HG02884 (cell line): ENCODE data around the gene BASP1.

Experiments
- ATAC-seq: cut with Tn5 transposase; IDR thresholded peaks from one replicate; pipeline ENCODE4 v1.9.1; 2021; ENCODE audit warnings: mild to moderate bottlenecking, moderate library complexity; ENCODE audit not compliant: unreplicated experiment

BASP1 gene, protein sequence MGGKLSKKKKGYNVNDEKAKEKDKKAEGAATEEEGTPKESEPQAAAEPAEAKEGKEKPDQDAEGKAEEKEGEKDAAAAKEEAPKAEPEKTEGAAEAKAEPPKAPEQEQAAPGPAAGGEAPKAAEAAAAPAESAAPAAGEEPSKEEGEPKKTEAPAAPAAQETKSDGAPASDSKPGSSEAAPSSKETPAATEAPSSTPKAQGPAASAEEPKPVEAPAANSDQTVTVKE

DNA sequence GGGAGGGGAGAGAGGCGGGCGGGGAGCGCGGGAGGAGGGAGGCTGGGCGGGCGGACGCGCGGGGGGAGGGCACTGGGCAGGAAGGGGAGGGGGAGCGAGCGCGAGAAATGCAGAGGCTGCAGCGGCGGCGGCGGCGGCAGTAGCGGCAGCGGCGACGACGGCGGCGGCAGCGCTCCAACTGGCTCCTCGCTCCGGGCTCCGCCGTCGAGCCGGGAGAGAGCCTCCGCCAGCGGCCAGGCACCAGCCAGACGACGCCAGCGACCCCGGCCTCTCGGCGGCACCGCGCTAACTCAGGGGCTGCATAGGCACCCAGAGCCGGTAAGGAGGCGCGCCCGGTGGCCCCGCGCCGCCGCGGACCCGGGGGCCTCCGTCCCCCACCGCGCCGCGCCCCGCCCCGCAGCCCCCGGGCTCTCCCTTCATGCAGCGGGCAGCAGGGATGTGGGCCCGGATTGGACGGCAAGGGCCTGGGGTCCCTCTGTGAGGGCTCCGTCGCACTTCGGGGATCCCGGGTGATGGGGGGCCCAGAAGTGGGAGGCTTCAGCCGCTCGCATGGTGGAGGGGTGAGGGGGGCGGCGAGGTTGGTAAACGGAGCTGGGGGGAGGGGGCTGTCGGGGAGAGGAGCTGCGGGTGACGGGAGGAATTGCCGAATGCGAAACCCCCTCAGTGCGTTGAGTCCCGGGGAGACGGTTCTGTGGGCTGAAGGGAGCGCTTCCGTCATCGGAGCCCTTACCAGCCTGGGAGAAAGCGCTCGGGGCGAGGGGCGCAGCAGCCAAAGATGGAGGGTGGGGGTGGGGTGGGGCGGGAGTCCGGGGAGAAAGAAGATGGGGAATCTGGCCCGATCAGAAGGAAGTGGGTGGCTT lies at the start of gene BASP1:
BASP1 (plus strand) TSS at position 139 of the 860 bp plus-strand sequence. CDS start 57,586 bp downstream, outside the sequence.
- peak; percentile 26 for ATAC-seq

DNA sequence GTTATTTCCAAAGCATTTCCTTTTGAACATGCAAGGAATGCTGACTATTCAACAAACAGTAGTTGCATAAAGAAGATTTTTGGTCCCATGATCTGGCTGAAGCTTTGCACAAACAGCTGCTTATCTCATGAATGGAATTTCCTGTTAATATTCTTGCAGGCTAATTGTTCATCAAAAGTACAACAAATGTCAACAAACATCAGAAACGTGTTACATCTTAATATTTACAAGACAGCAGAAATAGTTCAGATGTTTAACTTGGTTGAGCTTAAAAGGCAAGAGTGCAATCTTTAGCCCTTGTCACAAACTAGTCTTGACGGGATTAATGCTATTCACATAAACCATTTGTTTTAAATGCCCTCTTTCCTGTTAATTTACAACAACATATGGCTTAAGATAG lies 47.9 kb upstream of the BASP1 start:
- ATAC-seq, result no peak

DNA sequence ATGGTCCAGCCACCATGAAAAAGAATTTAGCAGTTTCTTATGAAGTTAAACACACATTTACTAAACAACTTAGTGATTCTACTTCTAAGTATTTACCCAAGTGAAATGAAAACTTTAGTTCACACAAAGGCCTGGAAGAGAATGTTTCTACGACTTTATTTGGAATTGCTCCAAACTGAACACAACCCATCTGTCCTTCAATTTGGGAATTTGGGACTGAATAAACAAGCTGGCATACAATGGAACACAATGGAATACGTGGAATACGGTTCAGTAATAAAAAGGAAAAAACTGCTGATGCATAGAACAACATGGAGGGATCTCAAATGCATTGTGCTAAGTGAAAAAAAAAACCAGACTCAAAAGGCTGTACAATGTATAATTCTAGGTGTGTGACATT lies 44.6 kb upstream of the BASP1 start:
- ATAC-seq, result no peak

DNA sequence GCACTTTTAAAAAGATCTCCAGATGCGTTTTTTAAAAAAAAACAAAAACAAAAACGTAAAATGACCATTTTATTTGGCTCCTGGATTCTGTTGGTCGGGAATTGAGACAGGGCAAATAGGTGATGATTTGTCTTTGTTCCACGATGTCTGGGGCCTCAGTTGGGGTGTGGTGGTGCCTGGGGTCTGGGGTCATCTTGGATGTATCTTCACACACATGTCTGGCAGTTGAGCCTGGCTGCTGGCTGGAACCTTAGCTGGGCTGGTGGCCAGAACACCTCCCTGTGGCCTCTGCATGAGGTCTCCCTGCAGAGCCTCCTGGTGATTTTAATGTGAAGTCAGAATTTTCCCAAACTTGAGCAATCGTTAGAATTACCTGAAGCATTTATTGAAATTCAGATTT lies 42.5 kb upstream of the BASP1 start:
- no peak for ATAC-seq

DNA sequence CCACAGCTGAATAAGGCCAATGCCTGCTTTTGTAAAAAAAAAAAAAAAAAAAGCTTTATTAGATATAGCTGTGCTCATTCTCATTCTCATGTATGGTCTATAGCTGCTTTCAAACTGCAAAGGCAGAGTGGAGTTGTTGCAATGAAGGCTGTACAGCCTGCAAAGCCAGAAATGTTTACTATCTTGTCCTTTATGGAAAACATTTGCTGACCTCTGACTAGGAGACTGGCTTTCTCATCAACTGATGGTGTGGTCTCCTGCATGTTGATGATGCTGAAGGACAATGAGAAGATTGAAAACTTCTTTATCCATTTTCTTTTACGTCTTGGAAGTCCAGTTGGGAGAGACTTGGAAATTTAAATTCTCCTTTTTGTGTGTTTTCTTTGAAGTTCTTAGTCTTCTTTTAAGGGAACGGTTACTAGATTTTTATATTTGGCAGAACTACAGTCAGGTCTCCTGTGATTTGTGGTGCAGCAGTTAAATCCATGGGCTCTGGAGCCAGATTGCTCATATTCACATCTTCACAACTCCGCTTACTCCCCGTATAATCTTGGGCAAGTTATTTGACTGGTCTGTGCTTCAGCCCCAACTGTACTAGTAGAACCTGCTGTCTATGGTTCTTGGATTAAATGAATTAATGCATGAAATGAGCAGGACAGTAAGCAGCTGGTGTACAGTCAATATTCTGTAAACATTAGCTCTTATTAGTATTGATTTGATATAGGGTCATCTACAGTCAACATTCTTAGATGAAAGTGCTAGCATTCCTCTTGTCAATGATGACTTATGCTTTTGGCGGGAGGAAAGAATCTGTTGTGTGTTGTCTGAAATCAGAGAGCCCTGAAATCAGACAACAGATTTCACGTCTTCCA lies 39.7 kb upstream of the BASP1 start:
- no peak for ATAC-seq

DNA sequence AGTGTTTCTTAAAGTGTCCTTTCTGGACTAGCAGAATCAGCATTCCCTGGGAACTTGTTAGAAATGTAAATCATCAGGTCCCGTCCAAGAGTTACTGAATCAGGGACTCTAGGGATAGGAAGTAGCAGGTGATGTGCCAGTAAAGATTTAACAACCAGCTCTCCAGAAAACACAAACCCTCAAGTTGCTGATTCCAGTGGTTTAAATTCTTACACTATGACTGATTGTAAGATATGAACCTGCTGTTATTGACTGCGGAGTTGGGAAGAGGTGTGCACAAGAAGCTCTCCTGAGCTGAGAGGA lies 39.1 kb upstream of the BASP1 start:
- ATAC-seq, result no peak

DNA sequence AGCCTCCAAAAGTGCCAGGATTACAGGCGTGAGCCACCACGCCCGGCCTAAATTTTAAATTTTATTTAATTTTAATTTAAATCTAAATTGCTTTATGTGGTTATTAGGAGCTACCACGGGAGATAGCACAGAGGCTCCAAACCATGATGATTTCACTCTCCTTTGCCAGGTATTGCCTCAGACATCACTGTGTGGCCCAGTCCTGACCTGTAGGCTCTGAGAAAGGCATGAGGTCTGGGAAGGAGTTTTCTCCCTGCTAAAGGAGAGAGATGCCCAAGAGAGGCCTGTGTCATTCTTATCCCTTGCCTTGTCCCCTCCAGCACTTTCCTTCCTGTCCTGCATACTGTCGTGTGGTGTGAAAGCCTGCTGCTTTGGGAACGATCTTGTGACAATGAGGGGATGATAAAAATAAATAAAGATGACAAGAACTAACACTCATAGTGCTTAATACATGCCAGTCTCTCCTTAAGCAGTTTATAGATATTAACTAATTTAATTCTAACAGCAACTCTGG lies 37.0 kb upstream of the BASP1 start:
- no peak for ATAC-seq

DNA sequence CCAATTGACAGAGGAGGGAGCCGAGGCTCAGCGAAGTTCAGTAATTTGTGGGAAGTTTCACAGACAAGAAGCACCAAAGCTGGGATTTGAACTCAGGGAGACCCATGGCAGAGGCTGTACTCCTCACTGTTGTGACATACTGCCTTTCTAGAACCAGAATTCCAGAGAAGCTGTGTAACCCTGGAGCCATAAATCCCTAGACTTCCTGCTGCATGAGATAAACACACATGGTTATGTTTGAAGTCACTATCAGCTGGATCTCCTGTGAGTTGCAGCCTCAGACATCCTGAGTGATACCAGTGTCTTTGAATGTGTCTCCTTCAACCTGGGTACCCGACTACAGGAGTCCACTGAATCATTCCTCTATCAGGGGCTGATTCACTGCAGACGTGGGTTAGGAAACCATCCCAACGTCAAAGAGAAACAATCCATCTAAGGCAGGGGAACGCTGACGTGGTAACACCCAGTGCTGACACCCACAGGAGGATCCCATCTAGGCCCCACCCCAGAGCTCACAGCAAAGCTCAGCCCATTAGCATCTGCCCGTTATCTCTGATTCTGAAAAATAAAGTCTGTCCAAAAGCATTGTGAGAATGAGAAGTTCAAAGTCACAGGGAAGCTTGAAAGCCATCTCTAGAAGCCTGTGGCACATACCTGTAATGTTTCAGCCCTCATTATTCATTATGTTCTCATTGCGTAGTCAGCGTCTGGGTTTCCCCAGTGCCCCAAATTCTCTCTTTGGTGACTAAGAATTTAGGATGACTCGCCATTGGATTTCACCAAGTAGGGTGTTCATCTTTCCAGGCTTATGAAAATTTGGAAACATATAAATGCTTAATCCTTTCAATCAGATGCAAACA lies 36.3 kb upstream of the BASP1 start:
- no peak for ATAC-seq

DNA sequence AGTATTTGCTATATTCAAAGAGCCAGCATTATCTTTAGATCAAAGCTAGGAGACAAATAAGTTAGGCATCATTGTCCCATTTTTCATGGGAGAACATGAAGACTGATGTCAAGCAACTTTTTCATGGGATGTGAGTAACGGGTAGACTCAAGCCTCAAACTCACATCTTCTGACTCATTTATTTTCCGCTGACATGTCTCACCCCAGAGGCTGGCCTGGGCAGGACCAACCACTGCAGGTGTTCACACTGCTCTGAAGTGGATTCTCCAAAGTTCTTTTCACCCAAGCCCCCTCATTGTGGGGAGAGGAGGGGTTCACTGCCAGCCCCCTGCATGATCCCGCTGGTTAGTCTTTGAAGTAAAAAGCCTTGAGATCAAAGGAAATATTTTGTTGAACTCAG lies 34.9 kb upstream of the BASP1 start:
- no peak for ATAC-seq

DNA sequence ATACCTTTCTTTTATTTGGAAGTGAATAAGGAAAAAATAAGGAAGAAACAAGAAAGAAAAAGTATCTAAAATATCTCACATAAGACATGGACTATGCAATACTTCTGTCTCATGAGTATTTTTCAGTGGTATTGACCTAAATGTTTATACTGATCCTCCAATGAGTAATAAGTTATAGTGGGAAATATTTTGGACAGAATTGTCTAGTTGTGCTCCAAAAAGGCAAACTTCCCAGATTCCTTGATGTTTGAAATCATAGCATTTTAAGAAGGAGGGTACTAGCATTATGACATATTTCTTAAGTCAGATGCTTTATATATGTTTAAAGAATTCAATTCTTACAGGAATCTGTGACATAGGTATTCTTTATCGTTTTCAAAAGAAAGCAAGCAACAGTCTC lies 34.5 kb upstream of the BASP1 start:
- no peak for ATAC-seq

DNA sequence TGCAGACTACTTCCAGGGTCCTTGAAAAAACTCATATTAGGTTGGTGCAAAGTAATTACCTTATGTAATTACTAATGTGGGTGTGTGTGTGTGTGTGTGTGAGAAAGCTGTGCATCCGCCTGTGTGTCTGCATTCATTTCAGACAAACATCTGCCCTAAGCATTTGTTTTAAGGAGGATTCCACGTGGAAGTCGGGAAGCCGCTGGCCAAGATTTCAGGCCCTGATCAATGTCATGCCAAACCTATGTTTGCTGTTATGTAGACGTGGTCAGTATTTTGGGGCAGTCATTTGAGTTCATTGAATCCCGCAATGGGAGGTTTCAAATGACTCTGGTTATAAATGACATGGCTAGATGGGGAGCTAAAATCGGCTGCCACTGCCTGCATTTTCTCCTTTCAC lies 33.6 kb upstream of the BASP1 start:
- ATAC-seq, result no peak

DNA sequence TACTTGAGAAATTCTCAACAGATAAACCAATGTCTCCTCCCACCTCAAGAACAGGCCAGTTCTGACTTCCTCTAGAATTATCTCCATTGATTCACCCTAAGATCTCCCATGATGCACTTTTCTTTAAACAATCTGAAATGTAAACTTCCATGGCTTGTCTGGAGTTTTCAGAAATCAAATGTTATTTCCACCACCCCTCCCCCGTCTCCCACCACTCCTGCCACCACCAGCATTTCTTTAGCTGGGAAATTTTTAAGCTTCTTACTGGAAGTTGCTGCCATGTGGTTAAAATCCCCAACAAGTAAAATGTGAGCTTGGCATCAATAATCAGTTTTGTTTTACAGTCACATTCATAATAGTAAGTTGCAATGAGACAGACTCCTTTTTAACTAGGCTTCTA lies 32.8 kb upstream of the BASP1 start:
- no peak for ATAC-seq

DNA sequence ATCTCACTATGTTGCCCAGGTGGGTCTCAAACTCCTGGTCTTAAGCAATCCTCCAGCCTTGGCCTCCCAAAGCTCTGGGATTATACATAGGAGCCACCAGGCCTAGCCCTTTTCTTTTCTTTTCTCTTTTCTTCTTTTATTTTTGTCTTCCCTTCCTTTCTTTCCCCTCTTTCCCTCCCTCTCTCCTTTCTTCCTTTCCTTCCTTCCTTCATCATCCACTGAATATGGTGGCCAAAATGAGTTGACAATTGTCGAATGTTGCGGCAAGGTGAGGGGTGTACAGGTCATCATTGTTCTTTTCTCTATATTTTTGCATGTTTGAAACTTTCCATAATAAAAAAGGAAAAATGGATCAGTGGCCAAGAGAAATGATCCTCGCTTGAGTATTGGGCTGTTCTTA lies 32.1 kb upstream of the BASP1 start:
- no peak for ATAC-seq

DNA sequence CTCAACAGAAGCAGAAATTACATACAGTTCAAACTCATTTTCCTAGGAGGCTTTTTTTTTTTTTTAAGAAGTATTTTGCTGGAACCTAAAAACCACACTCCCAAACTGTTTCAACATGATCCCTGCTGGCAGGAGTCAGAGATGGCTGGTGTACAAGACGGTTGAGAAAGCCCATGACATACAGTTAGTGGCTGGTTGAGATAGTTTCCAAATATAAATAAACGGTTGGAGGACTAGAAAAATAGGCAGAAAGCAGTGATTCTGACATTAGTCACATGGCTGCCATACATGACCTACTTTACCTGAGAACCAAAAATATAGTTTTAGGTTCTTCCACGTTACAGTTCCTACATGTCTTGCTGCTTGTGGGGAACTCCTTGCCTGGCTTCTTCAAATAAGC lies 31.7 kb upstream of the BASP1 start:
- ATAC-seq, result no peak

DNA sequence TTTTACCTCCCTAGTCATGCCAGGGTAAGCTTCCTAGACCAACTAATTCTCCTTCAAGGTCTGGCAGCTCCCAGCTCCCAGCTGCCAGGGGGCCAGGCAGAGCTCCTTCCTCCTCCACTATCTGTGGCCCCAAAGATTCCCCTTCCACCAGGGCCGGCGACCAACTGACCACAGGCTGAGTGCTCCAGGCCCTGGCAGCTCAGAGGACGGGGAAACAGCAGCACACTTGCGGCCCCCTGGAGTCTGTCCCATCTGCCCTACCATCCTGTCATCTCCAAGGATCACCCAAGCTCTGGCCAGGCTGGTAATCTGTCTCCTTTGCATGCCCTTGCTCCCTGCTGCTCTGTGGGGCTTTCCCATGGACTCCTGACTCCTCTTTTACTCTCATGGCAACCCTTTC lies 31.2 kb upstream of the BASP1 start:
- ATAC-seq, result no peak

DNA sequence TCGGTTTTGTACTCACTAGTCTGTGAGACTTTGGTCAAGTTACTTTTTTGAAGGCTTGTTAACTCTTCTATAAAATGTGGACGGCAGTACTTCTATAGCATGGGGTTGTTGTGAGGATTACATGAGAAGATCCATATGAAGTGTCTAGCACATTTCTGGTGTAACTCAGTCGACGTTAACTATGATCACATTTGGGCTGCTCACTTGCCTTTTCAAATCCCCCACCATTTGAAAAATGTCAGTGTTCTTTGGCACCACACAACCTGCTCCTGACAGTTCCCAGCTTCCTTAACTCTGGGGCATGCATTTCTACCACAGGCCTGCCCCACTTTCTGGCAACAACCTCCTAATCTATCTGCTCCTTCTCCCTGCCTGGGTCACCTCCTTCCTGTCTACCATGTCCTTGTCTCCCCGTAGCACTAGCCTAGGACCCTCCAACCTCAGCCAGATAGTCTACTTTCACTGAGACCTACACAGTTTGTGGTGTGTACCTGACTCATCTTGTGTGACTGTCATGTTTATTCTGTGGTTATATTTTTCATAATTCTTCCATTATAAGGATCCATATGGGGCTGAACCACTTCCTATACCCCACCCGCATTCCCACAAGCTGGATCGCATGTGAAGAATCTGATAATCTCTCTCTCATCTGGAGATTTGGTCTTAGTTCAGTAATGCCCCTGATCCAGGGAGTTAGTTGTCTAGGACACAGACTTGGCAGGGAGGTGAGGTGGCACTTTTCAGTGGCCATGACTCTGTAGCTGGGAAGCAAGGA lies 30.2 kb upstream of the BASP1 start:
- ATAC-seq, result no peak

DNA sequence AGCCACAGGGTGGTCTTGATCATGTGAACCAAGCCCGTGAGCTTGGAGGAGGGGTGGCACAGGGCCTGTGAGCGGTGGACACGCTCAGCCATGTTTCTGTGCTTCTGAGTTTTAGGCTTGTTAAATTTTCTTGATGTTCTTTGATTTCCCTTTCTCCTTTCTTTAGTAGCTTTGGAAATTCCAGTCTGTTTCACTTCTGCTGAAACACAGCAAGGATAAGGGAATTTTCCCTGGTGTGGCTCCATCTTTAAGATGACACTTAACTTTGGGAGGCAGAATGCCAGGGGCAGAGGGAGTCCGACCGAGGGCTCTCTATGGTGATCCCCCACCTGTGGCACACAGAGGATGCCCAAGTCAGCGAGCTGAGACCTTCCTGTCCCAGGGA lies 29.7 kb upstream of the BASP1 start:
- no peak for ATAC-seq

DNA sequence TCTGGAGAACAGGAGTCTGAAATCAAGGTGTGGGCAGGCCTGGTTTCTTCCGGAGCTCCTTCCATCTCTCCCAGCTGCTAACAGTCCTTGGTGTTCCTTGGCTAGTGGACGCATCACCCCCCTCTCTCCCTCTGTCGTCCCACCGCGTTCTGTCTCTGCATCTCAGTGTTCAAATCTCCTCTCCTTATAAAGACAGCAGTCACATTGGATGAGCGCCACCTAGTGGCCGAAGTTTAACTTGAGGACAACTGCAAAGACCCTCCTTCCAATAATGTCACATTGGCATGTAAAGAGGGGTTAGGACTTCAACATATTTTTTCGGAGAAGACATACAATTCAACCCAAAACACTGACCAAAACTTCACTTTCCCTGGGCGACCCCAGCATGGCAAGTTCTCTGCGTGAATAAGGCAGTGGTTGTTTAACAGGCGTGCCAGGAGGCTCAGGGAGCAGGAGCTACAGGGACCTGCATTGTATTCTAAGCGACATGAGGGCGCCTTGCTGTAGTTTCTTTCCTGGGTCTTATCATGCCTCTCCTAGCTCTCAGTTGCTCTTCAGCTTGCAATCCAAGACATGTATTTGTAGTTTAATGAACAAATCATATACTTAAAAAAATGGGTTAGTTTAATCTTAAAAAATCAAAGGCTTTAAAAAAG lies 27.9 kb upstream of the BASP1 start:
- ATAC-seq, result peak; percentile 74

DNA sequence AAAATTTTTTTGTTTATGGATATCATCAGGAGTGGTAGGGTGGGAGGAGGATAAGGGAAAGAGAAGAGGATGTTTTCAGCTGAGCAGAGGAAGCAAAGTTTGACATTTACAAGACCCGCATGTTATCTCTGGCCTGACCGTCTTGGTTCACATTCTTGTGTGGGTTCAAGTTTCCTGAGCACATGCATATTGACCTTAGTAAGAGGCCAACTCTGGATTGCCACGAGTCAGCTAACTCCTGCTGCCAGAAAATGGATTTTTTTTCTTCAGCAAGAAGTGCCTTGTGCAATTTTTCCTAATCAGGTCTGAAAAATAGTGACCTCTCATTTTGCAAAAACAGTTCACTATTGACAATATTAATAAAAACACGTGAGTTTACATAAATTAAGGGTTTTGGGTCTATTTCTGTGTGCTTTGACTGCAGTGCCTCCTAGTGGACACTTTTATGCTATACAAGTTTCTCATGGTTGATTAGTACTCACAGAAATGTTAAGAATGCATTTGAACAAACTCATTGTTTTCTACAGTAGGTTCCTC lies 27.1 kb upstream of the BASP1 start:
- ATAC-seq, result peak; percentile 62
